HEK293 (cell line): Measurements from ENCODE around the gene RCOR1.

Experiments
- CTCF ChIA-PET: fragments of 350-600 bp; formaldehyde crosslinking; extraction: SDS; loops from one replicate; lab custom pipeline; 2021; ENCODE audit warnings: antibody characterized with exemption; lab: Yijun Ruan, JAX
- POLR2A ChIA-PET: fragments of 300-600 bp; formaldehyde crosslinking; extraction: SDS; loops from one replicate; lab custom pipeline; 2020; ENCODE audit warnings: antibody characterized with exemption, inconsistent platforms; lab: Yijun Ruan, JAX
- H3K27ac ChIP-seq: fragments of 200-500 bp; sonication (Bioruptor generic); 2 replicates; pipeline ENCODE4 v1.5.1; 2014; ENCODE audit warnings: low read depth, low read length, control low read depth, inconsistent platforms; ENCODE audit errors: extremely low read depth
- H3K36me3 ChIP-seq, 2 experiments: fragments of 200-500 bp in 1 of 2; sonication (Bioruptor generic) in 1 of 2; 1 replicate in 1 of 2; 2 replicates in 1 of 2; pipeline ENCODE4 v1.5.1; 2014 to 2017; ENCODE audit warnings: inconsistent platforms in 2 of 2, low read length in 2 of 2; ENCODE audit not compliant: control insufficient read depth in 2 of 2, insufficient read depth in 1 of 2
- H3K4me1 ChIP-seq: fragments of 200-500 bp; sonication (Bioruptor generic); 2 replicates; pipeline ENCODE4 v1.5.1; 2014; ENCODE audit warnings: mild to moderate bottlenecking, low read length, inconsistent platforms; ENCODE audit not compliant: control insufficient read depth, insufficient read depth
- H3K4me3 ChIP-seq: 2 replicates; pipeline ENCODE4 v1.5.1; 2011; ENCODE audit warnings: low read depth, mild to moderate bottlenecking, control low read depth, low read length, moderate library complexity
- H3K9me3 ChIP-seq: fragments of 200-500 bp; sonication (Bioruptor generic); 2 replicates; pipeline ENCODE4 v1.5.1; 2014; ENCODE audit warnings: low read depth, low read length, inconsistent platforms; ENCODE audit not compliant: control insufficient read depth, insufficient read depth
- BCL11B ChIP-seq: fragments of 450-650 bp; formaldehyde crosslinking; IDR thresholded peaks from 2 replicates; pipeline ENCODE4 v1.5.1; 2016; ENCODE audit warnings: low read depth, missing biosample characterization, missing genetic modification characterization
- FEZF1 ChIP-seq: fragments of 450-650 bp; formaldehyde crosslinking; IDR thresholded peaks from 2 replicates; pipeline ENCODE4 v1.5.1; 2016; ENCODE audit warnings: missing biosample characterization, missing genetic modification characterization
- GLIS2 ChIP-seq: fragments of 450-650 bp; formaldehyde crosslinking; IDR thresholded peaks from 2 replicates; pipeline ENCODE4 v1.5.1; 2016; ENCODE audit warnings: missing biosample characterization, missing genetic modification characterization
- HOXA7 ChIP-seq: sonication (generic); formaldehyde crosslinking; IDR thresholded peaks from 2 replicates; pipeline ENCODE4 v1.8.1; 2022; ENCODE audit warnings: missing genetic modification reagents, borderline replicate concordance
- KLF1 ChIP-seq: fragments of 450-650 bp; formaldehyde crosslinking; IDR thresholded peaks from 2 replicates; pipeline ENCODE4 v1.5.1; 2016; ENCODE audit warnings: missing biosample characterization, missing genetic modification characterization
- KLF16 ChIP-seq: fragments of 450-650 bp; formaldehyde crosslinking; IDR thresholded peaks from 2 replicates; pipeline ENCODE4 v1.5.1; 2017; ENCODE audit warnings: missing biosample characterization, missing genetic modification characterization
- KLF7 ChIP-seq: fragments of 450-650 bp; formaldehyde crosslinking; IDR thresholded peaks from 2 replicates; pipeline ENCODE4 v1.5.1; 2016; ENCODE audit warnings: missing biosample characterization, missing genetic modification characterization, borderline replicate concordance
- MYNN ChIP-seq: fragments of 450-650 bp; formaldehyde crosslinking; IDR thresholded peaks from 2 replicates; pipeline ENCODE4 v1.5.1; 2016; ENCODE audit warnings: missing biosample characterization, missing genetic modification characterization, borderline replicate concordance
- PBX3 ChIP-seq: sonication (generic); formaldehyde crosslinking; IDR thresholded peaks from 2 replicates; pipeline ENCODE4 v1.8.1; 2022; ENCODE audit warnings: mild to moderate bottlenecking, moderate library complexity, missing genetic modification reagents
- ZBTB11 ChIP-seq: fragments of 450-650 bp; formaldehyde crosslinking; conservative IDR thresholded peaks from 2 replicates; pipeline ENCODE4 v1.5.1; 2016; ENCODE audit warnings: low read depth, missing biosample characterization, missing genetic modification characterization
- ZFHX2 ChIP-seq: fragments of 450-650 bp; formaldehyde crosslinking; conservative IDR thresholded peaks from 2 replicates; pipeline ENCODE4 v1.5.1; 2016; ENCODE audit warnings: missing biosample characterization, missing genetic modification characterization
- ZNF121 ChIP-seq: fragments of 450-650 bp; formaldehyde crosslinking; IDR thresholded peaks from 2 replicates; pipeline ENCODE4 v1.5.1; 2016; ENCODE audit warnings: missing biosample characterization, missing genetic modification characterization
- ZNF18 ChIP-seq: fragments of 450-650 bp; formaldehyde crosslinking; IDR thresholded peaks from 2 replicates; pipeline ENCODE4 v1.5.1; 2016; ENCODE audit warnings: missing biosample characterization, missing genetic modification characterization
- ZNF184 ChIP-seq: fragments of 450-650 bp; IDR thresholded peaks from 2 replicates; pipeline ENCODE4 v1.5.1; 2018; ENCODE audit warnings: missing biosample characterization, mild to moderate bottlenecking, missing genetic modification characterization
- ZNF202 ChIP-seq: fragments of 450-650 bp; formaldehyde crosslinking; IDR thresholded peaks from 2 replicates; pipeline ENCODE4 v1.5.1; 2016; ENCODE audit warnings: missing biosample characterization, missing genetic modification characterization, borderline replicate concordance
- ZNF211 ChIP-seq: fragments of 450-650 bp; formaldehyde crosslinking; IDR thresholded peaks from 2 replicates; pipeline ENCODE4 v1.5.1; 2016; ENCODE audit warnings: low read depth, missing biosample characterization, missing genetic modification characterization
- ZNF223 ChIP-seq: fragments of 450-650 bp; formaldehyde crosslinking; IDR thresholded peaks from 2 replicates; pipeline ENCODE4 v1.5.1; 2016; ENCODE audit warnings: missing biosample characterization, missing genetic modification characterization
- ZNF24 ChIP-seq: fragments of 450-650 bp; formaldehyde crosslinking; IDR thresholded peaks from 2 replicates; pipeline ENCODE4 v1.5.1; 2016; ENCODE audit warnings: missing biosample characterization, missing genetic modification characterization
- ZNF311 ChIP-seq: fragments of 450-650 bp; formaldehyde crosslinking; IDR thresholded peaks from 2 replicates; pipeline ENCODE4 v1.5.1; 2017; ENCODE audit warnings: missing biosample characterization, missing genetic modification characterization, borderline replicate concordance
- ZNF335 ChIP-seq: fragments of 450-650 bp; formaldehyde crosslinking; conservative IDR thresholded peaks from 2 replicates; pipeline ENCODE4 v1.5.1; 2016; ENCODE audit warnings: missing biosample characterization, missing genetic modification characterization
- ZNF366 ChIP-seq: fragments of 450-650 bp; formaldehyde crosslinking; conservative IDR thresholded peaks from 2 replicates; pipeline ENCODE4 v1.5.1; 2016; ENCODE audit warnings: missing biosample characterization, missing genetic modification characterization
- ZNF37A ChIP-seq: fragments of 450-650 bp; IDR thresholded peaks from 2 replicates; pipeline ENCODE4 v1.5.1; 2018; ENCODE audit warnings: missing biosample characterization, missing genetic modification characterization
- ZNF394 ChIP-seq: fragments of 450-650 bp; formaldehyde crosslinking; IDR thresholded peaks from 2 replicates; pipeline ENCODE4 v1.5.1; 2016; ENCODE audit warnings: missing biosample characterization, missing genetic modification characterization, mild to moderate bottlenecking, moderate library complexity, borderline replicate concordance
- ZNF433 ChIP-seq: fragments of 450-650 bp; formaldehyde crosslinking; IDR thresholded peaks from 2 replicates; pipeline ENCODE4 v1.5.1; 2016; ENCODE audit warnings: missing biosample characterization, missing genetic modification characterization, low read depth
- ZNF521 ChIP-seq: fragments of 450-650 bp; formaldehyde crosslinking; IDR thresholded peaks from 2 replicates; pipeline ENCODE4 v1.5.1; 2017; ENCODE audit warnings: missing biosample characterization, mild to moderate bottlenecking, missing genetic modification characterization
- ZNF529 ChIP-seq: fragments of 450-650 bp; formaldehyde crosslinking; IDR thresholded peaks from 2 replicates; pipeline ENCODE4 v1.5.1; 2017; ENCODE audit warnings: missing genetic modification characterization, missing biosample characterization; ENCODE audit not compliant: insufficient replicate concordance
- ZNF585B ChIP-seq: fragments of 450-650 bp; formaldehyde crosslinking; IDR thresholded peaks from 2 replicates; pipeline ENCODE4 v1.5.1; 2016; ENCODE audit warnings: missing biosample characterization, missing genetic modification characterization
- ZNF626 ChIP-seq: fragments of 450-650 bp; sonication (Bioruptor Pico); formaldehyde crosslinking; IDR thresholded peaks from 2 replicates; pipeline ENCODE4 v1.5.1; 2018; ENCODE audit warnings: missing biosample characterization, missing genetic modification characterization, inconsistent platforms
- ZNF660 ChIP-seq: fragments of 450-650 bp; IDR thresholded peaks from 2 replicates; pipeline ENCODE4 v1.5.1; 2018; ENCODE audit warnings: missing biosample characterization, mild to moderate bottlenecking, missing genetic modification characterization
- ZNF670 ChIP-seq: fragments of 450-650 bp; formaldehyde crosslinking; IDR thresholded peaks from 2 replicates; pipeline ENCODE4 v1.5.1; 2016; ENCODE audit warnings: missing biosample characterization, missing genetic modification characterization, low read depth
- ZNF76 ChIP-seq: fragments of 450-650 bp; formaldehyde crosslinking; IDR thresholded peaks from 2 replicates; pipeline ENCODE4; 2016; ENCODE audit warnings: low read depth, missing biosample characterization, missing genetic modification characterization, borderline replicate concordance
- ZSCAN23 ChIP-seq: fragments of 450-650 bp; formaldehyde crosslinking; IDR thresholded peaks from 2 replicates; pipeline ENCODE4 v1.5.1; 2016; ENCODE audit warnings: missing biosample characterization, missing genetic modification characterization
- ZXDB ChIP-seq: fragments of 450-650 bp; formaldehyde crosslinking; IDR thresholded peaks from 2 replicates; pipeline ENCODE4 v1.5.1; 2016; ENCODE audit warnings: missing biosample characterization, missing genetic modification characterization

Gene RCOR1

GRCh38 chr14:102771144-102771543, 178.7 kb downstream of the RCOR1 start (continued):
- TF ChIP-seq ZNF660 (tag by site-specific recombination) (no peak), HOXA7 (CRISPR knock-in tag) (no peak), ZFHX2 (tag by site-specific recombination) (no peak), ZXDB (tag by site-specific recombination) (no peak), ZNF202 (tag by site-specific recombination) (no peak), KLF1 (tag by site-specific recombination) (no peak), ZNF670 (tag by site-specific recombination) (no peak), PBX3 (no peak), ZNF76 (tag by site-specific recombination) (no peak)

GRCh38 chr14:102772781-102773570, 180.5 kb downstream of the RCOR1 start:
- Histone ChIP-seq H3K4me1 (no peaks in the 10 kb centered on the region), H3K4me3 (no peak overlapping the region), H3K27ac (no peak overlapping the region), H3K9me3 (no peaks in the 10 kb centered on the region), H3K36me3 (no peaks in the 10 kb centered on the region)
- POLR2A ChIA-PET = no interaction called here
- CTCF ChIA-PET = interaction anchor here (1.1 to 2.2 kb wide), 2 partner anchors 74 to 78 kb away, joined by 4 to 14 read pairs; no protein-coding TSS in a partner anchor
- TF ChIP-seq ZBTB11 (no peak), ZNF311 (no peak), ZFHX2 (tag by site-specific recombination) (no peak), ZNF585B (no peak), ZNF394 (tag by site-specific recombination) (no peak), KLF16 (tag by site-specific recombination) (no peak), ZNF184 (tag by site-specific recombination) (no peak), ZNF366 (tag by site-specific recombination) (peak; percentile 84), FEZF1 (tag by site-specific recombination) (no peak), MYNN (no peak), ZNF335 (peak; percentile 50; the same call in 1 of the 2 replicates), KLF7 (tag by site-specific recombination) (no peak), ZNF223 (tag by site-specific recombination) (no peak), GLIS2 (tag by site-specific recombination) (no peak), ZNF24 (tag by site-specific recombination) (no peak), ZNF626 (tag by site-specific recombination) (no peak), ZNF18 (no peak), BCL11B (no peak), ZNF37A (no peak), ZNF211 (tag by site-specific recombination) (no peak), ZNF433 (tag by site-specific recombination) (no peak), ZNF121 (tag by site-specific recombination) (0 out of 2 replicates have a peak, but pooled peaks have one; percentile 22), ZSCAN23 (tag by site-specific recombination) (no peak), ZNF521 (no peak), ZNF529 (no peak)
